HepG2 (cell line): ENCODE measurements around the gene CLDN9. TPM values are rescaled to one million over a fixed set of nuclear protein-coding genes. Genes with fewer than 3 reads are reported as not detected.

ENCODE experiments used
- ASH2L ChIP-seq: fragments of 300-600, 200-600 bp; sonication (generic); IDR thresholded peaks from 2 replicates; pipeline ENCODE4 v1.7.0; 2017; ENCODE audit warnings: low read depth, mild to moderate bottlenecking, moderate library complexity, mixed read lengths, low read length; ENCODE audit not compliant: insufficient read length
- HOXA7 ChIP-seq: sonication (generic); formaldehyde crosslinking; IDR thresholded peaks from 2 replicates; pipeline ENCODE4 v1.8.1; 2022; ENCODE audit warnings: mild to moderate bottlenecking, missing genetic modification reagents, moderate library complexity
- MXI1 ChIP-seq: IDR thresholded peaks from 3 replicates; pipeline ENCODE4 v1.6.1; 2012; ENCODE audit warnings: low read depth, low read length, inconsistent platforms, borderline replicate concordance
- NFYB ChIP-seq: sonication (generic); formaldehyde crosslinking; IDR thresholded peaks from 2 replicates; pipeline ENCODE4 v1.4.0; 2020; ENCODE audit warnings: missing genetic modification reagents
- ZBTB26 ChIP-seq: IDR thresholded peaks from 2 replicates; pipeline ENCODE4 v1.6.1; 2016; ENCODE audit warnings: missing compliant biosample characterization, missing genetic modification reagents, borderline replicate concordance
- ZMYM4 ChIP-seq: sonication (generic); formaldehyde crosslinking; IDR thresholded peaks from 2 replicates; pipeline ENCODE4 v1.8.1; 2023; ENCODE audit warnings: mild to moderate bottlenecking, missing genetic modification reagents
- ZNF136 ChIP-seq: sonication (generic); formaldehyde crosslinking; IDR thresholded peaks from 2 replicates; pipeline ENCODE4 v1.8.1; 2022; ENCODE audit warnings: low read depth, mild to moderate bottlenecking, moderate library complexity, missing genetic modification reagents
- ZNF639 ChIP-seq: conservative IDR thresholded peaks from 2 replicates; pipeline ENCODE4 v1.6.1; 2018; ENCODE audit warnings: missing genetic modification reagents
- ZSCAN25 ChIP-seq: sonication (generic); formaldehyde crosslinking; IDR thresholded peaks from 2 replicates; pipeline ENCODE4 v1.8.0; 2022; ENCODE audit warnings: mild to moderate bottlenecking, missing genetic modification reagents
- polyA plus RNA-seq, 8 experiments: library from polyadenylated mRNA; depleted of rRNA in 3 of 8; stranded (reverse) in 7 of 8; unstranded in 1 of 8; fragments of >200 nt; fragmentation: Illumina TruSeq in 4 of 8; extraction: Trizol in 4 of 8; gene quantifications; 2 replicates each; pipeline versions ENCODE4 v1.2.1 to v1.2.3, GENCODE V29; 2011 to 2016; ENCODE audit warnings: low read depth in 4 of 8, missing spikeins in 1 of 8, mixed read lengths in 1 of 8; ENCODE audit not compliant: insufficient read depth in 1 of 8
- total RNA-seq, 5 experiments: library from RNA; depleted of rRNA; stranded (reverse); fragments of >200 nt; fragmentation: Illumina TruSeq; extraction: Trizol; gene quantifications; 2 replicates each; pipeline ENCODE4 v1.2.3, GENCODE V29; 2016; ENCODE audit warnings: low read depth in 1 of 5

CLDN9 gene
- total and polyA plus RNA-seq, 2 of the 13 experiments (the other 11 are each of a cell fraction or from before 2014, with no cell fraction given) = 0.15 to 0.26 TPM

GRCh38 chr16:3023669-3024478, 11.2 kb downstream of the CLDN9 start, which contains the start of the genes HCFC1R1 and THOC6 (continued):
- peak; percentile 59; the same call in 1 of the 2 replicates for TF ChIP-seq ZNF639
- TF ChIP-seq ZBTB26 (CRISPR knock-in tag) = 0 out of 2 replicates have a peak, but pooled peaks have one; percentile 74
- TF ChIP-seq NFYB (CRISPR knock-in tag) = peak; percentile 59
- TF ChIP-seq ZSCAN25 (CRISPR knock-in tag) = peak; percentile 58; the same call in 1 of the 2 replicates
- no peak for TF ChIP-seq HOXA7 (CRISPR knock-in tag)
- TF ChIP-seq ASH2L = peak; percentile 54
- TF ChIP-seq MXI1 = peak; percentile 71; the same call in 2 of the 3 replicates
- no peak; the same call in 1 of the 2 replicates for TF ChIP-seq ZMYM4
- 0 out of 2 replicates have a peak, but pooled peaks have one; percentile 57 for TF ChIP-seq ZNF136 (CRISPR knock-in tag)
